SK-N-SH (cell line): ENCODE data around the gene PRKCA.
A peak's percentile ranks its signal among the peaks of the same experiment; 100 is the strongest.

Experiments
- EZH2phosphoT487 ChIP-seq: fragments of 200-600 bp; sonication (generic); IDR thresholded peaks from 2 replicates; pipeline ENCODE4 v1.6.1; 2017; ENCODE audit warnings: low read depth, mixed run types, mild to moderate bottlenecking, antibody characterized with exemption, moderate library complexity, borderline replicate concordance
- FOXJ3 ChIP-seq: sonication (generic); formaldehyde crosslinking; IDR thresholded peaks from 2 replicates; pipeline ENCODE4 v1.5.1; 2020; ENCODE audit warnings: mild to moderate bottlenecking, missing genetic modification reagents
- MEF2A ChIP-seq: IDR thresholded peaks from 2 replicates; pipeline ENCODE4 v1.4.0; 2012; ENCODE audit warnings: low read depth, borderline replicate concordance
- RFX5 ChIP-seq: IDR thresholded peaks from 2 replicates; pipeline ENCODE4 v1.6.1; 2012; ENCODE audit warnings: mild to moderate bottlenecking, improper control_type of control experiment, low read length
- TAF1 ChIP-seq: IDR thresholded peaks from 2 replicates; pipeline ENCODE4 v1.6.1; 2012; ENCODE audit warnings: low read depth, mild to moderate bottlenecking, low read length, moderate library complexity, borderline replicate concordance
- TF ChIP-seq, protein P1 (sequence below): IDR thresholded peaks from 2 replicates; pipeline ENCODE4 v1.6.1; 2012; ENCODE audit warnings: mild to moderate bottlenecking, low read depth, low read length, moderate library complexity
- TF ChIP-seq, protein P2 (sequence below): fragments of 200-600 bp; sonication (generic); IDR thresholded peaks from 2 replicates; pipeline ENCODE4 v1.6.1; 2017; ENCODE audit warnings: antibody characterized with exemption, mild to moderate bottlenecking, moderate library complexity
- TF ChIP-seq, protein P3 (sequence below): IDR thresholded peaks from 2 replicates; pipeline ENCODE4; 2012

DNA sequence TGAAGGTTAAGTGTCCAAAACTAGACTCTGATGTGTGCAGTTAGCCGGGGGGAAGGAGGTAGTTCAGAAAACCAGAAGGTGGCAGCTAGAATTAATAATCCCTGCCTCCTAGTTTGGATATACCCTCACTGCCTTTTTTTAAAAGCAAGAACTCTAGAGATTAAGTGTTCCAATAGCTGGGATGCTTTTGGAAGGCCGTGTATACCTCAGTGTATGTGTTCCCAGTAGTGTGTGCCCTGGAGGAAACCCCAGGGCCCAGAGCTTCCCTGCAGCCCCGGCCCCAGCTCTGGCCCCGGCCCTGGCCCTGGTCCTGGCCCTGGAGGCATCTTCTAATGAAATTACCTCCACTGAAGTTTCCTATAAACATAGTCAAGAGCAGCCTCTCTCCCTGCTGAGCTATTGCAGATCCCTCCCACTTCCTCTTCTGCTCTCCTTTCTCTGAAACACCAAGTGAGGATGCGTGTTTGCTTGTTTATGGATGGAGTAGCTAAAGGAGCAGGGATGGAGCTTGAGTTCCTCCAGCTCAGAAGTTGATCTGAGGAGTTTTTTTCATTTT is 130.7 kb downstream of the PRKCA start:
- TF ChIP-seq FOXJ3 (CRISPR knock-in tag) = no peak
- TF ChIP-seq, protein P1, sequence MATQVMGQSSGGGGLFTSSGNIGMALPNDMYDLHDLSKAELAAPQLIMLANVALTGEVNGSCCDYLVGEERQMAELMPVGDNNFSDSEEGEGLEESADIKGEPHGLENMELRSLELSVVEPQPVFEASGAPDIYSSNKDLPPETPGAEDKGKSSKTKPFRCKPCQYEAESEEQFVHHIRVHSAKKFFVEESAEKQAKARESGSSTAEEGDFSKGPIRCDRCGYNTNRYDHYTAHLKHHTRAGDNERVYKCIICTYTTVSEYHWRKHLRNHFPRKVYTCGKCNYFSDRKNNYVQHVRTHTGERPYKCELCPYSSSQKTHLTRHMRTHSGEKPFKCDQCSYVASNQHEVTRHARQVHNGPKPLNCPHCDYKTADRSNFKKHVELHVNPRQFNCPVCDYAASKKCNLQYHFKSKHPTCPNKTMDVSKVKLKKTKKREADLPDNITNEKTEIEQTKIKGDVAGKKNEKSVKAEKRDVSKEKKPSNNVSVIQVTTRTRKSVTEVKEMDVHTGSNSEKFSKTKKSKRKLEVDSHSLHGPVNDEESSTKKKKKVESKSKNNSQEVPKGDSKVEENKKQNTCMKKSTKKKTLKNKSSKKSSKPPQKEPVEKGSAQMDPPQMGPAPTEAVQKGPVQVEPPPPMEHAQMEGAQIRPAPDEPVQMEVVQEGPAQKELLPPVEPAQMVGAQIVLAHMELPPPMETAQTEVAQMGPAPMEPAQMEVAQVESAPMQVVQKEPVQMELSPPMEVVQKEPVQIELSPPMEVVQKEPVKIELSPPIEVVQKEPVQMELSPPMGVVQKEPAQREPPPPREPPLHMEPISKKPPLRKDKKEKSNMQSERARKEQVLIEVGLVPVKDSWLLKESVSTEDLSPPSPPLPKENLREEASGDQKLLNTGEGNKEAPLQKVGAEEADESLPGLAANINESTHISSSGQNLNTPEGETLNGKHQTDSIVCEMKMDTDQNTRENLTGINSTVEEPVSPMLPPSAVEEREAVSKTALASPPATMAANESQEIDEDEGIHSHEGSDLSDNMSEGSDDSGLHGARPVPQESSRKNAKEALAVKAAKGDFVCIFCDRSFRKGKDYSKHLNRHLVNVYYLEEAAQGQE = peak; percentile 84
- TF ChIP-seq, protein P2, sequence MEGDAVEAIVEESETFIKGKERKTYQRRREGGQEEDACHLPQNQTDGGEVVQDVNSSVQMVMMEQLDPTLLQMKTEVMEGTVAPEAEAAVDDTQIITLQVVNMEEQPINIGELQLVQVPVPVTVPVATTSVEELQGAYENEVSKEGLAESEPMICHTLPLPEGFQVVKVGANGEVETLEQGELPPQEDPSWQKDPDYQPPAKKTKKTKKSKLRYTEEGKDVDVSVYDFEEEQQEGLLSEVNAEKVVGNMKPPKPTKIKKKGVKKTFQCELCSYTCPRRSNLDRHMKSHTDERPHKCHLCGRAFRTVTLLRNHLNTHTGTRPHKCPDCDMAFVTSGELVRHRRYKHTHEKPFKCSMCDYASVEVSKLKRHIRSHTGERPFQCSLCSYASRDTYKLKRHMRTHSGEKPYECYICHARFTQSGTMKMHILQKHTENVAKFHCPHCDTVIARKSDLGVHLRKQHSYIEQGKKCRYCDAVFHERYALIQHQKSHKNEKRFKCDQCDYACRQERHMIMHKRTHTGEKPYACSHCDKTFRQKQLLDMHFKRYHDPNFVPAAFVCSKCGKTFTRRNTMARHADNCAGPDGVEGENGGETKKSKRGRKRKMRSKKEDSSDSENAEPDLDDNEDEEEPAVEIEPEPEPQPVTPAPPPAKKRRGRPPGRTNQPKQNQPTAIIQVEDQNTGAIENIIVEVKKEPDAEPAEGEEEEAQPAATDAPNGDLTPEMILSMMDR = no peak
- TF ChIP-seq MEF2A = no peak
- no peak for TF ChIP-seq EZH2phosphoT487
- no peak for TF ChIP-seq TAF1
- TF ChIP-seq, protein P3, sequence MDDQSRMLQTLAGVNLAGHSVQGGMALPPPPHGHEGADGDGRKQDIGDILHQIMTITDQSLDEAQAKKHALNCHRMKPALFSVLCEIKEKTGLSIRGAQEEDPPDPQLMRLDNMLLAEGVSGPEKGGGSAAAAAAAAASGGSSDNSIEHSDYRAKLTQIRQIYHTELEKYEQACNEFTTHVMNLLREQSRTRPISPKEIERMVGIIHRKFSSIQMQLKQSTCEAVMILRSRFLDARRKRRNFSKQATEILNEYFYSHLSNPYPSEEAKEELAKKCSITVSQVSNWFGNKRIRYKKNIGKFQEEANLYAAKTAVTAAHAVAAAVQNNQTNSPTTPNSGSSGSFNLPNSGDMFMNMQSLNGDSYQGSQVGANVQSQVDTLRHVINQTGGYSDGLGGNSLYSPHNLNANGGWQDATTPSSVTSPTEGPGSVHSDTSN = no peak
- TF ChIP-seq RFX5 = no peak
